ENCODE measurements around the gene MRPS18A.

- no peak for TF ChIP-seq CTCF (IDR thresholded peaks at IDR 0.05; ENCODE audit: low read length)
- no peak for TF ChIP-seq EZH2 (IDR thresholded peaks at IDR 0.05; ENCODE audit: borderline replicate concordance, low read length)
Measured at GRCh38 chr6:43634702-43635303, 52.8 kb downstream of the MRPS18A start.
